HEK293 (cell line): ENCODE results near the gene POR.

Source experiments
- HIC1 ChIP-seq: fragments of 450-650 bp; formaldehyde crosslinking; IDR thresholded peaks from 2 replicates; pipeline ENCODE4 v1.5.1; 2016; ENCODE audit warnings: missing biosample characterization, missing genetic modification characterization
- HOXC10 ChIP-seq: sonication (generic); formaldehyde crosslinking; IDR thresholded peaks from 2 replicates; pipeline ENCODE4 v1.8.1; 2023; ENCODE audit warnings: mild to moderate bottlenecking, missing genetic modification reagents
- INSM2 ChIP-seq: fragments of 450-650 bp; formaldehyde crosslinking; IDR thresholded peaks from 2 replicates; pipeline ENCODE4 v1.5.1; 2016; ENCODE audit warnings: missing biosample characterization, missing genetic modification characterization
- KLF7 ChIP-seq: fragments of 450-650 bp; formaldehyde crosslinking; IDR thresholded peaks from 2 replicates; pipeline ENCODE4 v1.5.1; 2016; ENCODE audit warnings: missing biosample characterization, missing genetic modification characterization, borderline replicate concordance
- MZF1 ChIP-seq: fragments of 450-650 bp; formaldehyde crosslinking; IDR thresholded peaks from 2 replicates; pipeline ENCODE4 v1.5.1; 2017; ENCODE audit warnings: missing biosample characterization, missing genetic modification characterization, borderline replicate concordance
- SALL2 ChIP-seq: fragments of 450-650 bp; formaldehyde crosslinking; IDR thresholded peaks from 2 replicates; pipeline ENCODE4 v1.5.0; 2017; ENCODE audit warnings: missing biosample characterization, mild to moderate bottlenecking, missing genetic modification characterization, borderline replicate concordance
- SETDB1 ChIP-seq: IDR thresholded peaks from one replicate; pipeline ENCODE4 v1.6.1; 2017; ENCODE audit warnings: mild to moderate bottlenecking, low read length, moderate library complexity, mixed read lengths; ENCODE audit not compliant: insufficient read length
- SP3 ChIP-seq: fragments of 450-650 bp; formaldehyde crosslinking; IDR thresholded peaks from 2 replicates; pipeline ENCODE4 v1.5.1; 2016; ENCODE audit warnings: missing biosample characterization, missing genetic modification characterization
- YY1 ChIP-seq: fragments of 450-650 bp; formaldehyde crosslinking; IDR thresholded peaks from 2 replicates; pipeline ENCODE4 v1.5.1; 2018; ENCODE audit warnings: missing biosample characterization, missing genetic modification characterization
- ZBTB26 ChIP-seq: fragments of 450-650 bp; formaldehyde crosslinking; optimal IDR thresholded peaks from 2 replicates; pipeline ENCODE3; 2016; ENCODE audit warnings: missing biosample characterization, mild to moderate bottlenecking, missing genetic modification characterization
- ZBTB44 ChIP-seq: fragments of 450-650 bp; IDR thresholded peaks from 2 replicates; pipeline ENCODE4 v1.5.1; 2018; ENCODE audit warnings: missing biosample characterization, mild to moderate bottlenecking, missing genetic modification characterization
- ZFHX2 ChIP-seq: fragments of 450-650 bp; formaldehyde crosslinking; conservative IDR thresholded peaks from 2 replicates; pipeline ENCODE4 v1.5.1; 2016; ENCODE audit warnings: missing biosample characterization, missing genetic modification characterization
- ZFP37 ChIP-seq: fragments of 450-650 bp; formaldehyde crosslinking; IDR thresholded peaks from 2 replicates; pipeline ENCODE4 v1.5.1; 2016; ENCODE audit warnings: missing biosample characterization, missing genetic modification characterization
- ZFP69B ChIP-seq: fragments of 450-650 bp; formaldehyde crosslinking; IDR thresholded peaks from 2 replicates; pipeline ENCODE4 v1.5.1; 2016; ENCODE audit warnings: missing biosample characterization, missing genetic modification characterization
- ZNF10 ChIP-seq: fragments of 450-650 bp; formaldehyde crosslinking; IDR thresholded peaks from 2 replicates; pipeline ENCODE4 v1.5.1; 2017; ENCODE audit warnings: missing biosample characterization, missing genetic modification characterization
- ZNF174 ChIP-seq: fragments of 450-650 bp; formaldehyde crosslinking; IDR thresholded peaks from 2 replicates; pipeline ENCODE4 v1.5.0; 2017; ENCODE audit warnings: missing biosample characterization, mild to moderate bottlenecking, missing genetic modification characterization
- ZNF175 ChIP-seq: fragments of 450-650 bp; formaldehyde crosslinking; IDR thresholded peaks from 2 replicates; pipeline ENCODE4 v1.5.1; 2016; ENCODE audit warnings: missing biosample characterization, missing genetic modification characterization
- ZNF311 ChIP-seq: fragments of 450-650 bp; formaldehyde crosslinking; IDR thresholded peaks from 2 replicates; pipeline ENCODE4 v1.5.1; 2017; ENCODE audit warnings: missing biosample characterization, missing genetic modification characterization, borderline replicate concordance
- ZNF391 ChIP-seq: fragments of 450-650 bp; formaldehyde crosslinking; IDR thresholded peaks from 2 replicates; pipeline ENCODE4 v1.5.1; 2016; ENCODE audit warnings: low read depth, missing biosample characterization, missing genetic modification characterization, borderline replicate concordance
- ZNF416 ChIP-seq: fragments of 450-650 bp; formaldehyde crosslinking; IDR thresholded peaks from 2 replicates; pipeline ENCODE4 v1.5.1; 2016; ENCODE audit warnings: missing biosample characterization, missing genetic modification characterization
- ZNF433 ChIP-seq: fragments of 450-650 bp; formaldehyde crosslinking; IDR thresholded peaks from 2 replicates; pipeline ENCODE4 v1.5.1; 2016; ENCODE audit warnings: missing biosample characterization, missing genetic modification characterization, low read depth
- ZNF510 ChIP-seq: fragments of 450-650 bp; formaldehyde crosslinking; IDR thresholded peaks from 2 replicates; pipeline ENCODE4 v1.5.1; 2018; ENCODE audit warnings: mild to moderate bottlenecking, missing genetic modification characterization, missing biosample characterization; ENCODE audit not compliant: insufficient replicate concordance
- ZNF530 ChIP-seq: fragments of 450-650 bp; formaldehyde crosslinking; IDR thresholded peaks from 2 replicates; pipeline ENCODE4 v1.5.1; 2016; ENCODE audit warnings: low read depth, missing biosample characterization, missing genetic modification characterization
- ZNF555 ChIP-seq: fragments of 450-650 bp; formaldehyde crosslinking; conservative IDR thresholded peaks from 2 replicates; pipeline ENCODE4 v1.5.1; 2017; ENCODE audit warnings: missing biosample characterization, mild to moderate bottlenecking, missing genetic modification characterization, inconsistent platforms
- ZNF558 ChIP-seq: fragments of 450-650 bp; formaldehyde crosslinking; IDR thresholded peaks from 2 replicates; pipeline ENCODE4 v1.5.1; 2016; ENCODE audit warnings: missing biosample characterization, missing genetic modification characterization
- ZNF560 ChIP-seq: fragments of 450-650 bp; formaldehyde crosslinking; IDR thresholded peaks from 2 replicates; pipeline ENCODE4 v1.5.1; 2017; ENCODE audit warnings: missing biosample characterization, missing genetic modification characterization, borderline replicate concordance
- ZNF585B ChIP-seq: fragments of 450-650 bp; formaldehyde crosslinking; IDR thresholded peaks from 2 replicates; pipeline ENCODE4 v1.5.1; 2016; ENCODE audit warnings: missing biosample characterization, missing genetic modification characterization
- ZNF610 ChIP-seq: fragments of 450-650 bp; formaldehyde crosslinking; IDR thresholded peaks from 2 replicates; pipeline ENCODE4 v1.5.1; 2016; ENCODE audit warnings: missing biosample characterization, missing genetic modification characterization, borderline replicate concordance
- ZNF76 ChIP-seq: fragments of 450-650 bp; formaldehyde crosslinking; IDR thresholded peaks from 2 replicates; pipeline ENCODE4; 2016; ENCODE audit warnings: low read depth, missing biosample characterization, missing genetic modification characterization, borderline replicate concordance
- ZNF777 ChIP-seq: fragments of 450-650 bp; formaldehyde crosslinking; IDR thresholded peaks from 2 replicates; pipeline ENCODE4 v1.5.1; 2017; ENCODE audit warnings: missing biosample characterization, missing genetic modification characterization, borderline replicate concordance
- ZNF785 ChIP-seq: fragments of 450-650 bp; formaldehyde crosslinking; IDR thresholded peaks from 2 replicates; pipeline ENCODE4 v1.5.1; 2016; ENCODE audit warnings: missing biosample characterization, missing genetic modification characterization
- ZNF837 ChIP-seq: fragments of 450-650 bp; formaldehyde crosslinking; IDR thresholded peaks from 2 replicates; pipeline ENCODE4 v1.5.1; 2016; ENCODE audit warnings: missing biosample characterization, missing genetic modification characterization
- ZSCAN23 ChIP-seq: fragments of 450-650 bp; formaldehyde crosslinking; IDR thresholded peaks from 2 replicates; pipeline ENCODE4 v1.5.1; 2016; ENCODE audit warnings: missing biosample characterization, missing genetic modification characterization
- TF ChIP-seq, protein P1 (sequence below): fragments of 450-650 bp; formaldehyde crosslinking; IDR thresholded peaks from 2 replicates; pipeline ENCODE4 v1.5.1; 2017; ENCODE audit warnings: missing biosample characterization, missing genetic modification characterization

POR gene

DNA sequence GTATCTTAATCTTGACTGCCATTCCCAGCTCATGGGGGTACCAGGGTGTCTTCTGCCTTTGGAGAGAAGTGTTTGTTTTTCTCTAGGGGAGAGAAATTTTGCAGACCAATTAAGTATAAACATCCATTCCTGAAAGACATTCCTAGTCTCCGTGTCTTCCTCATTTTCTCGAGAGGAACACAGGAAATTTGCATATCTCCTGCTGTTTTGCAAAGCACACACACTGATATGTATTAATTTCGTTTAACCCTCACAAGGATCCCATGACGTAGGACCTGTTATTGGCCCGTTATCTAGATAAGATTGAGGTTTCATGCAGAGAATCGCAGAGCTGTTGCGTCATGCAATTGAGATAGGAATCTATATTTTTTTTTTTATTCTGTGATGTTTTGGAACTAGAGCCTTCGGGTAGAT lies 35.2 kb upstream of the POR start (continued):
- TF ChIP-seq HIC1 = no peak
- no peak for TF ChIP-seq ZSCAN23 (tag by site-specific recombination)
- TF ChIP-seq ZNF785 (tag by site-specific recombination) = no peak
- TF ChIP-seq ZNF558 (tag by site-specific recombination) = no peak
- TF ChIP-seq ZNF555 = no peak
- TF ChIP-seq SALL2 (tag by site-specific recombination) = no peak
- TF ChIP-seq SETDB1 = no peak
- no peak for TF ChIP-seq HOXC10 (CRISPR knock-in tag)
- TF ChIP-seq ZNF311 (tag by site-specific recombination) = no peak
- no peak for TF ChIP-seq ZNF174 (tag by site-specific recombination)
- TF ChIP-seq ZNF560 (tag by site-specific recombination) = no peak
- TF ChIP-seq ZFP37 = no peak
- TF ChIP-seq YY1 = no peak
- no peak for TF ChIP-seq KLF7 (tag by site-specific recombination)
- TF ChIP-seq ZBTB44 (tag by site-specific recombination) = no peak
- TF ChIP-seq ZNF837 (tag by site-specific recombination) = no peak
- no peak for TF ChIP-seq ZFHX2 (tag by site-specific recombination)
- TF ChIP-seq ZNF76 = no peak
- no peak for TF ChIP-seq ZNF530 (tag by site-specific recombination)
- TF ChIP-seq ZBTB26 = no peak
- TF ChIP-seq ZNF175 (tag by site-specific recombination) = no peak
- 0 out of 2 replicates have a peak, but pooled peaks have one; percentile 29 for TF ChIP-seq ZNF391
- no peak for TF ChIP-seq ZNF777 (tag by site-specific recombination)
- no peak for TF ChIP-seq ZNF610 (tag by site-specific recombination)
- TF ChIP-seq SP3 (tag by site-specific recombination) = no peak
- TF ChIP-seq ZFP69B (tag by site-specific recombination) = no peak
- no peak for TF ChIP-seq ZNF10 (tag by site-specific recombination)
- no peak for TF ChIP-seq ZNF585B
- TF ChIP-seq MZF1 = no peak
- peak; percentile 26; the same call in 1 of the 2 replicates for TF ChIP-seq INSM2 (tag by site-specific recombination)
- no peak for TF ChIP-seq ZNF510
- TF ChIP-seq ZNF433 (tag by site-specific recombination) = no peak
- no peak for TF ChIP-seq ZNF416 (tag by site-specific recombination)
- TF ChIP-seq, protein P1, sequence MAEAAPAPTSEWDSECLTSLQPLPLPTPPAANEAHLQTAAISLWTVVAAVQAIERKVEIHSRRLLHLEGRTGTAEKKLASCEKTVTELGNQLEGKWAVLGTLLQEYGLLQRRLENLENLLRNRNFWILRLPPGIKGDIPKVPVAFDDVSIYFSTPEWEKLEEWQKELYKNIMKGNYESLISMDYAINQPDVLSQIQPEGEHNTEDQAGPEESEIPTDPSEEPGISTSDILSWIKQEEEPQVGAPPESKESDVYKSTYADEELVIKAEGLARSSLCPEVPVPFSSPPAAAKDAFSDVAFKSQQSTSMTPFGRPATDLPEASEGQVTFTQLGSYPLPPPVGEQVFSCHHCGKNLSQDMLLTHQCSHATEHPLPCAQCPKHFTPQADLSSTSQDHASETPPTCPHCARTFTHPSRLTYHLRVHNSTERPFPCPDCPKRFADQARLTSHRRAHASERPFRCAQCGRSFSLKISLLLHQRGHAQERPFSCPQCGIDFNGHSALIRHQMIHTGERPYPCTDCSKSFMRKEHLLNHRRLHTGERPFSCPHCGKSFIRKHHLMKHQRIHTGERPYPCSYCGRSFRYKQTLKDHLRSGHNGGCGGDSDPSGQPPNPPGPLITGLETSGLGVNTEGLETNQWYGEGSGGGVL (tag by site-specific recombination) = no peak
